Central memory CD8-positive, alpha-beta T cell (primary cell): ENCODE results near the gene SPRY4.
"Not testable (repeated sequence)": the region's sequence is repeated elsewhere in the genome, so short reads cannot be mapped to it uniquely, and the experiment has no call there.

Source experiments
- ATAC-seq: fragments of 150-1000 bp; cut with Tn5 transposase; replicated peaks from 2 replicates; pipeline ENCODE4 v1.10.0; 2022; ENCODE audit warnings: mild to moderate bottlenecking, moderate FRiP score, moderate number of reproducible peaks; ENCODE audit not compliant: poor library complexity, severe bottlenecking; ENCODE audit errors: extremely low read depth
- DNase-seq, 2 donors: peaks; one replicate each; pipeline ENCODE4 v3.0.0; 2021; ENCODE audit warnings: low spot score in 2 of 2
- H3K27ac Mint-ChIP-seq: one replicate; pipeline ENCODE4 v1.8.0; 2022; ENCODE audit warnings: low read depth, mild to moderate bottlenecking, moderate library complexity, mixed read lengths
- H3K27me3 Mint-ChIP-seq: one replicate; pipeline ENCODE4 v1.8.0; 2022; ENCODE audit warnings: mixed read lengths
- H3K36me3 Mint-ChIP-seq: one replicate; pipeline ENCODE4 v1.8.0; 2022; ENCODE audit warnings: mild to moderate bottlenecking, moderate library complexity, mixed read lengths; ENCODE audit not compliant: insufficient read depth
- H3K4me1 Mint-ChIP-seq: one replicate; pipeline ENCODE4 v1.8.0; 2022; ENCODE audit warnings: mixed read lengths
- H3K4me3 Mint-ChIP-seq: one replicate; pipeline ENCODE4 v1.8.0; 2022; ENCODE audit warnings: mild to moderate bottlenecking, moderate library complexity, mixed read lengths
- H3K9me3 Mint-ChIP-seq: one replicate; pipeline ENCODE4 v1.8.0; 2022; ENCODE audit warnings: mixed read lengths

The SPRY4 gene

GRCh38 chr5:142356716-142357468, 32.1 kb upstream of the SPRY4 start:
- peak overlapping the region; percentile 76 for H3K4me3 Mint-ChIP-seq
- peaks cover 30% of the 10 kb centered on the region for H3K4me1 Mint-ChIP-seq
- H3K36me3 Mint-ChIP-seq = peaks cover 3% of the 10 kb centered on the region
- H3K9me3 Mint-ChIP-seq = no peaks in the 10 kb centered on the region
- H3K27me3 Mint-ChIP-seq = no peaks in the 10 kb centered on the region
- peak; percentile 95 for ATAC-seq
- H3K27ac Mint-ChIP-seq = peak overlapping the region; percentile 80
- peak; percentile 67 to 79 for DNase-seq

- ATAC-seq (no peak), DNase-seq (no peak)
- H3K9me3 Mint-ChIP-seq = no peaks in the 10 kb centered on the region
- H3K27ac Mint-ChIP-seq = peak overlapping the region; percentile 80
- H3K4me3 Mint-ChIP-seq = peak overlapping the region; percentile 76
- H3K36me3 Mint-ChIP-seq = peaks cover 3% of the 10 kb centered on the region
- no peaks in the 10 kb centered on the region for H3K27me3 Mint-ChIP-seq
- H3K4me1 Mint-ChIP-seq = peaks cover 30% of the 10 kb centered on the region
These were observed 31.5 kb upstream of the SPRY4 start for GRCh38 chr5:142356349-142356715.

GRCh38 chr5:142353071-142353472, 28.3 kb upstream of the SPRY4 start:
- H3K4me1 Mint-ChIP-seq = peaks cover 10% of the 10 kb centered on the region
- H3K27me3 Mint-ChIP-seq = no peaks in the 10 kb centered on the region
- ATAC-seq = no peak
- no peak for DNase-seq
- no peaks in the 10 kb centered on the region for H3K9me3 Mint-ChIP-seq
- H3K36me3 Mint-ChIP-seq = peaks cover 3% of the 10 kb centered on the region
- no peak overlapping the region for H3K4me3 Mint-ChIP-seq
- no peak overlapping the region for H3K27ac Mint-ChIP-seq

GRCh38 chr5:142350021-142350420, 25.2 kb upstream of the SPRY4 start:
- H3K9me3 Mint-ChIP-seq = no peaks in the 10 kb centered on the region
- H3K27ac Mint-ChIP-seq = no peak overlapping the region
- H3K4me3 Mint-ChIP-seq = no peak overlapping the region
- H3K27me3 Mint-ChIP-seq = no peaks in the 10 kb centered on the region
- H3K4me1 Mint-ChIP-seq = no peaks in the 10 kb centered on the region
- peaks cover 1% of the 10 kb centered on the region for H3K36me3 Mint-ChIP-seq
- DNase-seq (no peak), ATAC-seq (no peak)

GRCh38 chr5:142346706-142347105, 21.9 kb upstream of the SPRY4 start:
- Mint-ChIP-seq H3K27me3 (peaks cover 13% of the 10 kb centered on the region), H3K36me3 (peaks cover 3% of the 10 kb centered on the region), H3K4me1 (no peaks in the 10 kb centered on the region), H3K4me3 (no peak overlapping the region), H3K9me3 (peaks cover 8% of the 10 kb centered on the region), H3K27ac (no peak overlapping the region)
- DNase-seq (no peak), ATAC-seq (no peak)

GRCh38 chr5:142344915-142345314, 20.1 kb upstream of the SPRY4 start:
- peaks cover 31% of the 10 kb centered on the region for H3K27me3 Mint-ChIP-seq
- H3K27ac Mint-ChIP-seq = not testable (repeated sequence)

GRCh38 chr5:142343531-142343930, 18.7 kb upstream of the SPRY4 start:
- no peak for DNase-seq
- Mint-ChIP-seq H3K27ac (no peak overlapping the region), H3K36me3 (peaks cover 3% of the 10 kb centered on the region), H3K9me3 (peaks cover 8% of the 10 kb centered on the region), H3K27me3 (peaks cover 34% of the 10 kb centered on the region), H3K4me3 (no peak overlapping the region), H3K4me1 (no peaks in the 10 kb centered on the region)
- no peak for ATAC-seq

More at GRCh38 chr5:142344915-142345314, 20.1 kb upstream of the SPRY4 start:
- H3K4me3 Mint-ChIP-seq, H3K4me1 Mint-ChIP-seq, H3K36me3 Mint-ChIP-seq, H3K9me3 Mint-ChIP-seq, DNase-seq, ATAC-seq: not testable (repeated sequence)

- Mint-ChIP-seq H3K4me3 (no peak overlapping the region), H3K27ac (no peak overlapping the region), H3K4me1 (no peaks in the 10 kb centered on the region), H3K27me3 (peaks cover 34% of the 10 kb centered on the region), H3K36me3 (peaks cover 3% of the 10 kb centered on the region), H3K9me3 (peaks cover 8% of the 10 kb centered on the region)
- ATAC-seq (no peak), DNase-seq (no peak)
These were observed 17.5 kb upstream of the SPRY4 start for GRCh38 chr5:142342128-142342981.

- Mint-ChIP-seq H3K4me3 (no peak overlapping the region), H3K4me1 (no peaks in the 10 kb centered on the region), H3K27ac (no peak overlapping the region), H3K9me3 (peaks cover 8% of the 10 kb centered on the region), H3K27me3 (peaks cover 33% of the 10 kb centered on the region), H3K36me3 (peaks cover 2% of the 10 kb centered on the region)
- ATAC-seq = no peak
- no peak for DNase-seq
These were observed 15.0 kb upstream of the SPRY4 start for GRCh38 chr5:142339781-142340180.

- DNase-seq = no peak
- Mint-ChIP-seq H3K36me3 (no peaks in the 10 kb centered on the region), H3K4me1 (no peaks in the 10 kb centered on the region), H3K9me3 (no peaks in the 10 kb centered on the region), H3K4me3 (no peak overlapping the region), H3K27me3 (no peaks in the 10 kb centered on the region), H3K27ac (no peak overlapping the region)
- ATAC-seq = no peak
These were observed 9.7 kb upstream of the SPRY4 start for GRCh38 chr5:142334538-142334937.

GRCh38 chr5:142333749-142334148, 8.9 kb upstream of the SPRY4 start:
- H3K9me3 Mint-ChIP-seq, ATAC-seq, H3K4me1 Mint-ChIP-seq, H3K27me3 Mint-ChIP-seq, DNase-seq, H3K27ac Mint-ChIP-seq, H3K4me3 Mint-ChIP-seq, H3K36me3 Mint-ChIP-seq: not testable (repeated sequence)

GRCh38 chr5:142330444-142330843, 5.6 kb upstream of the SPRY4 start:
- Mint-ChIP-seq H3K9me3 (no peaks in the 10 kb centered on the region), H3K4me1 (no peaks in the 10 kb centered on the region), H3K27ac (no peak overlapping the region), H3K36me3 (no peaks in the 10 kb centered on the region), H3K4me3 (no peak overlapping the region), H3K27me3 (peaks cover 27% of the 10 kb centered on the region)
- no peak for ATAC-seq
- DNase-seq = no peak

- H3K27ac Mint-ChIP-seq = no peak overlapping the region
- H3K9me3 Mint-ChIP-seq = no peaks in the 10 kb centered on the region
- no peak overlapping the region for H3K4me3 Mint-ChIP-seq
- H3K4me1 Mint-ChIP-seq = peaks cover 4% of the 10 kb centered on the region
- no peak for DNase-seq
- ATAC-seq = no peak
- H3K27me3 Mint-ChIP-seq = peaks cover 32% of the 10 kb centered on the region
- H3K36me3 Mint-ChIP-seq = no peaks in the 10 kb centered on the region
These were observed 5.2 kb upstream of the SPRY4 start for GRCh38 chr5:142330026-142330425.
